Measurements from ENCODE around the gene GLRX5. TPM values are rescaled to one million over a fixed set of nuclear protein-coding genes. Genes with fewer than 3 reads are reported as not detected.

GLRX5 gene
- total and polyA plus RNA-seq, 2 donors (not counting 1 experiment from before 2014, with no cell fraction given) = 28.4 to 47.6 TPM

GRCh38 chr14:95551435-95551834, 16.6 kb downstream of the GLRX5 start:
- TF ChIP-seq CTCF (conservative IDR thresholded peaks at IDR 0.05 in 1 of 2, IDR thresholded peaks at IDR 0.05 in 1 of 2; ENCODE audit: low read depth in 1 of 2, low read length in 2 of 2) (no peak), EZH2 (IDR thresholded peaks at IDR 0.05; ENCODE audit: low read length, missing control alignments) (no peak)
- Histone ChIP-seq H3K4me3 (replicated peaks in 1 of 4; ENCODE audit: control extremely low read depth in 1 of 4, insufficient read depth in 1 of 4, low read depth in 3 of 4, low read length in 4 of 4) (no peak overlapping the region), H4K20me1 (ENCODE audit: control insufficient read depth, extremely low read depth, insufficient read depth, low read length) (no peaks in the 10 kb centered on the region), H3K36me3 (ENCODE audit: control insufficient read depth, insufficient read depth, low read length) (no peaks in the 10 kb centered on the region), H3K27ac (ENCODE audit: insufficient read depth, low read length) (no peak overlapping the region), H3K4me1 (ENCODE audit: control insufficient read depth, extremely low read depth, insufficient read depth, low read length) (no peaks in the 10 kb centered on the region), H3K9ac (ENCODE audit: insufficient read depth, low read length) (no peak overlapping the region), H3K4me2 (ENCODE audit: extremely low read depth, insufficient read depth, low read length) (no peak overlapping the region), H3K79me2 (ENCODE audit: control insufficient read depth, insufficient read depth, low read length) (no peaks in the 10 kb centered on the region), H3K27me3 (ENCODE audit: control insufficient read depth, insufficient read depth, low read length) (no peaks in the 10 kb centered on the region), H3K9me3 (ENCODE audit: control insufficient read depth, insufficient read depth, low read depth, low read length) (no peaks in the 10 kb centered on the region), H2AFZ (ENCODE audit: low read length) (no peak overlapping the region)
- DNase-seq (ENCODE audit: low read depth in 2 of 2) = no peak

GRCh38 chr14:95553141-95553540, 18.3 kb downstream of the GLRX5 start:
- no peaks in the 10 kb centered on the region for H3K27me3 ChIP-seq (ENCODE audit: control insufficient read depth, insufficient read depth, low read length)
- no peaks in the 10 kb centered on the region for H3K4me1 ChIP-seq (ENCODE audit: control insufficient read depth, extremely low read depth, insufficient read depth, low read length)
- TF ChIP-seq CTCF (conservative IDR thresholded peaks at IDR 0.05 in 1 of 2, IDR thresholded peaks at IDR 0.05 in 1 of 2; ENCODE audit: low read depth in 1 of 2, low read length in 2 of 2) = no peak
- no peak for TF ChIP-seq EZH2 (IDR thresholded peaks at IDR 0.05; ENCODE audit: low read length, missing control alignments)

GRCh38 chr14:95555053-95555452, 20.2 kb downstream of the GLRX5 start:
- no peak for TF ChIP-seq CTCF (conservative IDR thresholded peaks at IDR 0.05 in 1 of 2, IDR thresholded peaks at IDR 0.05 in 1 of 2; ENCODE audit: low read depth in 1 of 2, low read length in 2 of 2)
- TF ChIP-seq EZH2 (IDR thresholded peaks at IDR 0.05; ENCODE audit: low read length, missing control alignments) = no peak
- no peaks in the 10 kb centered on the region for H3K36me3 ChIP-seq (ENCODE audit: control insufficient read depth, insufficient read depth, low read length)
- no peak for DNase-seq (ENCODE audit: low read depth in 2 of 2)
- H3K79me2 ChIP-seq (ENCODE audit: control insufficient read depth, insufficient read depth, low read length) = no peaks in the 10 kb centered on the region
- H3K27me3 ChIP-seq (ENCODE audit: control insufficient read depth, insufficient read depth, low read length) = no peaks in the 10 kb centered on the region
- H4K20me1 ChIP-seq (ENCODE audit: control insufficient read depth, extremely low read depth, insufficient read depth, low read length) = no peaks in the 10 kb centered on the region
- H3K4me1 ChIP-seq (ENCODE audit: control insufficient read depth, extremely low read depth, insufficient read depth, low read length) = no peaks in the 10 kb centered on the region
- H2AFZ ChIP-seq (ENCODE audit: low read length) = no peak overlapping the region
- no peak overlapping the region for H3K4me3 ChIP-seq (replicated peaks in 1 of 4; ENCODE audit: control extremely low read depth in 1 of 4, insufficient read depth in 1 of 4, low read depth in 3 of 4, low read length in 4 of 4)
- H3K27ac ChIP-seq (ENCODE audit: insufficient read depth, low read length) = no peak overlapping the region
- no peak overlapping the region for H3K4me2 ChIP-seq (ENCODE audit: extremely low read depth, insufficient read depth, low read length)
- H3K9ac ChIP-seq (ENCODE audit: insufficient read depth, low read length) = no peak overlapping the region
- H3K9me3 ChIP-seq (ENCODE audit: control insufficient read depth, insufficient read depth, low read depth, low read length) = no peaks in the 10 kb centered on the region

More at GRCh38 chr14:95553141-95553540, 18.3 kb downstream of the GLRX5 start:
- H3K79me2 ChIP-seq (ENCODE audit: control insufficient read depth, insufficient read depth, low read length) = no peaks in the 10 kb centered on the region
- H2AFZ ChIP-seq (ENCODE audit: low read length) = no peak overlapping the region
- no peak for DNase-seq (ENCODE audit: low read depth in 2 of 2)
- no peaks in the 10 kb centered on the region for H3K36me3 ChIP-seq (ENCODE audit: control insufficient read depth, insufficient read depth, low read length)
- H3K4me2 ChIP-seq (ENCODE audit: extremely low read depth, insufficient read depth, low read length) = no peak overlapping the region
- H3K9ac ChIP-seq (ENCODE audit: insufficient read depth, low read length) = no peak overlapping the region
- no peak overlapping the region for H3K4me3 ChIP-seq (replicated peaks in 1 of 4; ENCODE audit: control extremely low read depth in 1 of 4, insufficient read depth in 1 of 4, low read depth in 3 of 4, low read length in 4 of 4)
- no peaks in the 10 kb centered on the region for H4K20me1 ChIP-seq (ENCODE audit: control insufficient read depth, extremely low read depth, insufficient read depth, low read length)
- no peak overlapping the region for H3K27ac ChIP-seq (ENCODE audit: insufficient read depth, low read length)
- H3K9me3 ChIP-seq (ENCODE audit: control insufficient read depth, insufficient read depth, low read depth, low read length) = no peaks in the 10 kb centered on the region

Data from fibroblast of lung (primary cell).